T-helper 2 cell (primary cell): ENCODE data around the gene DCANP1.
A peak's percentile ranks its signal among the peaks of the same experiment; 100 is the strongest.

Experiments used
- DNase-seq, 5 experiments: peaks; one replicate each; pipeline versions ENCODE4 v3.0.0 to v3.0.0-alpha.2; 2012 to 2022

The DCANP1 gene

DNA sequence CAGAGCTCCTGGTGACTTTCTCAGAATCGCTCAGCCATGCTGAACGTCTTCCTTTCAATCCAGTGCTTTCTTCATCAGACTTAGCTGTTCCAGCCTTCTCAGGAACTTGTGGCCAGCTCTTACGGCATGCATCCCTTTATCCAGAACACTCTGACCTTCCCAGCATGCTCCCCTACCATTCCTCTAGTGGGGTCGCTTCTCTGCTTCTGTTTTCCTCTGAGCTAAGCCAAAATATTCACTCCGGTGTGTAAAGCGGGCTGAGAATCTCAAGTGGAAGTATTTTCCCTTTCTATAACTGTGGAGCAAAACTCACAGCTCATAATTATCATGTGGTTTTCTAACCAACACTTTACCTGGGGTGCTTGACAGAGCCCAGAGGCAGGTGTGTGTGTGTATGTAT, 6.2 kb downstream of the DCANP1 start:
- DNase-seq, result no peak

GRCh38 chr5:135439231-135440205, 7.6 kb downstream of the DCANP1 start:
- DNase-seq, result no peak

GRCh38 chr5:135438636-135439221, 8.4 kb downstream of the DCANP1 start:
- DNase-seq, result no peak

DNA sequence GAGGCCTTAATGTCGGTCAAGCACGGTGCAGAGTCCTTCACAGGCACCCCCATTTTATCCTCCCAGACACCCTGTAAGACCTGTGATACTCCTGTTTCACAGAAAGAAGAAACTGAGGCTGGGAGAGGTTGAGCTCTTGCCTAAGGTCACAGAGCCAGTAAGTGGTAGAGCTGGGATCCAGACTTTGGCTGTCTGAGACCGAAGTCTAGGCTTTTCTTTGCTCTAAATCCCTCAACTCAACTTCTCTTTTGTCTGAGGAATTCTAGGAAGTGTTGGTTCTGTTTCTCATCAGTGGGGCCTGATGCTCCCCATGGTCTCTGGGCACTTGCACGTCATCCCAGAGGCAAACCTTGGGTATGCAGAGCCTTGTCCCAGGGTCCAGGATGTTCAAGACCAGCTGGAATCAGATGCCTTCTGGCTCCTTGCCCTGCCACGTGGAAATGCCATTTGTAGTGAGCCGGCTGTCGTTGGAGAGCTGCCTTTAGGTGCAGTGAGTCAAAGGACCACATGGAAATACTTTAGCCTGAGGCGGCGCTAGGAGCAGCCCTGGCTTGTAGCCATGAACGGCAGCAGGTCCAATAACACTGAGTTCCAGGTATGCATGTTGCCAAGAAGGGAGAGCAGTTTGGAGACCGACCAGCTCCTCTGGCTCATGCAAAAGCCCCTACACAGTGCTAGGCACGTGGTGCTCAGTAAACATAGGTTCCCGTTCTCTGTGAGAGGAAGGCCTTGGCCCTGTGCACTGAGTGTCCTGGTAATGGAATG, 9.2 kb downstream of the DCANP1 start:
- DNase-seq, result no peak

DNA sequence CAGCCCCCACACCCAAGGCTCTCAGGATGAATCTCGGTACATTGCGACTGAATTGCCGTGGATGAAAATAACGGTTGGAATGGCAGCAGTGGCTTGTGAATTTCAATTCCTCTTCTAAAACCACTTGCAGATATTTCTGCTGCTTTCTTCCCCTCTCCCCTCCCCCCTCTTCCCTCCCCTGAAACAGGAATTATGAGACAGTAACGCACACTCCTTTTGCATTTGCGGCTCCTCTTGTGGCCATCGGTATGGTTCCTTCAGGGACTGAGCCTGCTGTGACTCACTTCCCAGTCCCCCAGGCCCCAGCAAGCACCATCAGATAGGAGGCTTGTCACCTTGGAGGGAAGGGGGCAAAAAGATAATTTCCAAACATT, 9.7 kb downstream of the DCANP1 start:
- no peak for DNase-seq

- no peak for DNase-seq
Measured at GRCh38 chr5:135436951-135437418, 10.2 kb downstream of the DCANP1 start.

DNA sequence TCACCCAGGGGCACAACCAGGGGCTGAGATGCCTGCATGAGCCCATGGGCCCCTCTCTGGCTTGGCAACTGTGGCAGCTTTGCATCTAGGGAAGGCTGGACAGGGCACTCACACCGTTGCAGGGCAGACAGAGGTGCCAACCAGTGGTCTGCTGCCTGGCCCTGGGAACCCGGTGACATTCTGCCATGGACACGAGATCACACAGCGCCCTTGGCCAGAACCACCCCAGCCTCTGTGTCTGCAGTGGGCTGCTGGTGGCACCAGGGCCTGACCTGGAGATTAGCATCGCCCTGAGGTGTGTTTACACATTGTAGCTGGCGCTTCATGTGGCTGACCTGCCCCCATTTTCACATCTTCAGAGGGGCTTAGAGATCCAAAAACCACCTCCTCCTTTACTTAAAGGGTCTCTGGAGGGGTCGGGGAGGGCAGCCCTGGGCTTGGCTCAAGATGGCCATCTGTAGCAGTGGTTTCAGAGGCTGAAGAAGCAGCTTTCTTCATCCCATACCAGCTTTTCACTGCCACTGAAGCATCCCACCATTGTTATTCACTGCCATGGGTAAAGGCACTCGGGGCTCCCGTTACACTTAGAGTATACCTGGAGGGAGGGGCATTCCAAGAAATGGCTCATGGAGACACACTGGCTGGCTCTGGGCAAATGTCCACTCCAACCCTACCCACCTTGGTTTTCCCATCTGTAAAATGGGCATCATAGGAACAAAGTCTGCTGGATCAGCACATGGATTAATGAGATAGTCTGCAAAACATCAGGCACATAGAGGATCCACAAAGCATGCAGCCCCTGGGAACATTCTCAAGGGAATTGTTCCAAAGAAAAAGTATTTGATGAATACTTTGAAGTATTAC, 11.4 kb downstream of the DCANP1 start:
- DNase-seq, result no peak

- no peak for DNase-seq
Measured at GRCh38 chr5:135434591-135435466, 12.3 kb downstream of the DCANP1 start.

DNA sequence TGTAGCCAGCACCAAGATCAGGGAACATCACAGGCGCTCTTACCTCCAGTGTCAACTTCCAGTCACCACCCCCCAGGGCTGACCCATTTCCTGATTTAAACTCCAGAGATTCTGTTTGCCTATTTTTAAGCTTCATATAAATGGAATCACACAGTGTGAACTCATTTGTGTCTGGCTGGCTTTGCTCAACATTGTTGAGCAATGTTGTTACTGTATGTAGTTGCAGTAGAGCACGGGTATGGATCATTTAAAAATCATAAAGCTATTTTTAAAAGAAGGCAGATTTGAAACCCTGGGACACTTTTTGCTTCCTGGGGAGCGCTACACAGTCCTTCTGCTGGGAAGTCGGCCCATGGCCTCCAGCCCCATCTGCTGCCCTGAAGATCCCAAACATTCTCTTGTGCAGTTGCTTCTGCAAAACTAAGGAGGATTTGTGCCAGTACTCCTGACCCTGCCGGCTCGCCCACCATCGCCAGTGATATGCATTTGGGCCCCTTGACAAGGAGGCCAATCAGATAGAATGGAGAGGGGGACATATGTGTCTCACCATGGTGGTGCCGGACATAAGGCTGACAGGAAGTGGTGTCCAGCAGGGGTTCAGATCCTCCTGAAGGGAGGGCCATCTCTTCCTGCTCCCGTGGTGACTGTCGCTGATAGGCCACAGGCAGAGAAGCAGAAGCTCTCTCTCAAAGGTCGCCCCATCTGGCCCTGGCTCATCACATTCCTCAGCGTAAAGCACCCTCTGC, 13.3 kb downstream of the DCANP1 start:
- DNase-seq, result no peak

- no peak for DNase-seq
Measured at GRCh38 chr5:135432113-135432512, 15.0 kb downstream of the DCANP1 start.

DNA sequence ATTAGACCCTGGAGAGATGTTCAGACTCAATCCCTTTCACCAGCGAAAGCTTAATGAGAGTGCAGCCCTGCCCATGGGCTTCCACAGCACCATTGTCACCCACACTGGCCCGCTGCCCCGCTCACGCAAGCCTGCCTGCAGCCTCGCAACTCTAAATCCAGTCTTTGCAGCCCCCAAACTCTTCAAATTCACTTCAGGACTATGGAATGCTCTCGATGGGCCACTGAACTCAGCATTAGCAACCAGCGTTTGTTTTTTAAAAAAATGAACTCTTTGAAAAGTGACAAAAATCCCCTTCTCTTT, 17.1 kb downstream of the DCANP1 start:
- DNase-seq, result no peak

DNA sequence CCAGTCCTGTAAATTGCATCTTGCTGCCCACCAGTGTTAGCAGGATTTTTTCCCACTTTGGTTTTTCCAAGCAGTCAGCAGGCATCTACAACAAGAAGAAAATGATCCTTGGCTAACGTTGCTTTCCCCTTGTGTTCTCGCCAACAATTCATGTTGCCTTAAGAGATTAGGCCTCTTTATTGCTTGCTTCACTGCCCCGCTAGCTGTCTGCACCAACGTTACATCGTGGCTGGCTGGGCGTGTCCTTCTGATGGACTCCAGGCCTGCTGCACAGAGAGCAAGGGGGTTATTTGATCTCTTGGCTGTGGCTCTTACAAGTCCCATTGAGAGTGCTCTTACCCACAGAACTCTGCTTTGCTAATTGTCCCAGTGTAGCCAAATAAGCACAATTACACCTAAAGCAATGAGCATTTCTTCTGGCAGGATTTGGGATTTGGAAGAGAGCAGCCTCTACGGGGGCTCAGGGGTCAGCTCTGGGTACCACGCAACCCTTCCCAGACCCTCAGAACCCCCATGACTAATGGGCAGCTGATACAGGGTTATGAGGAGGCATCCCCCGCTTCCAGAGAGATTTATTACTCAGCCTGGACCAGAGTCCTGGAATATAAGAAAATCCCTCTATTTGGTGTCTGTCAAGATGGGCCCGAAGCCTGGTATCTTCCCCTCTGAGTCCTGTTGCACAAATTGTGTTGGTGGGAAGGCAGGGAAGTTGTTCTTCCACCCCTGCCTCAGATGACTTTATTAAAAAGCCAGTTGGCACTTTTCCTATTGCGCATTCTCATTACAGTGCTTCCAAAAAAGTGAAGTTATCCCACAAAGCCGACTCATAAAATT, 17.6 kb downstream of the DCANP1 start:
- no peak for DNase-seq

GRCh38 chr5:135428586-135428985, 18.6 kb downstream of the DCANP1 start:
- DNase-seq, result no peak

DNA sequence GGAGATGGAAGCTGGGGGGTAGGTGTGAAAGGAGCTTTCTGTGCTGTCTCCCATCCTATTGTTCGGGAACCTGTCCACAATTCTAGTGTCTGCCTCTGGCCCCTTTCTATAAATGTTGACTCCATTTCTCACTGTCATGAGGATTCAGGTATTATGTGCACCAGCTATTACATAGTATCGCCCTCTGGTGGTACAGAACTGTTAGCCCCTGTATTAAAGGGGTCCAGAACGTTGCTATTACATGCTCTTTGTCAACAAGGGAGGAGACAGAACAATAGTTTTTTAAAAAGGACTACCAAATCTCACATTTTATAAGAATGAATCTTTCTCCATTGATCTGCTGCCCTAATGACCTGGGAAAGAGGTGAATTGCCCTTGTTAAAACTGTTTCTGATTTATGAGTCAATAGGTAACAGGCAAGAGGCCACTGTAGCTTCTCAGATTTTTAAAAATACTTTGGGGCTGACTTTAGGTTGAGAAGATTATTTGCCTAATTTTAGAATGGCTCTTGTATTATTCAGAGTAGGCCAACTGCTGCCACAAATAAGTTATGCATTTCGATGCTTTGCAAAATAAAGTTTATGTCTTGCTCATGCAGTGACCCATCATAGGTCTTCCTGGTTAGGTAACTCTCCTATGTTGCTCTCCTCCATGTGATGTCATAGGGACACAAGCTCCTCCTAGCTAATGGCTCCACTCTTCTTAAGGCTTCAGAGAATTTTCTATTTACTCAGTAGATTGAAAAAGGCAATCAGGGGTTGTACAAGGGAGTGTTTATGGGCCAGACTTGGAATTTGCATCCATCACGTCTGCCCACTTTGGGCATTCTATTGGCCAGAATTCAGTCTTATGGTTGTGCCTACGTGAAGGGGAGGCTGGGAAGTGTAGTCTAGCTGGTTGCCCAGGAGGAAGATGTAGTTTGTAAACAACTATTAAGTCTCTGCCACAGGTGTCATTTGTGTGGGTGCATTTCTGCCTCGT, 20.8 kb downstream of the DCANP1 start:
- DNase-seq, result peak in 1 of 5 experiments; percentile 64

GRCh38 chr5:135425641-135426040, 21.5 kb downstream of the DCANP1 start:
- DNase-seq, result no peak

DNA sequence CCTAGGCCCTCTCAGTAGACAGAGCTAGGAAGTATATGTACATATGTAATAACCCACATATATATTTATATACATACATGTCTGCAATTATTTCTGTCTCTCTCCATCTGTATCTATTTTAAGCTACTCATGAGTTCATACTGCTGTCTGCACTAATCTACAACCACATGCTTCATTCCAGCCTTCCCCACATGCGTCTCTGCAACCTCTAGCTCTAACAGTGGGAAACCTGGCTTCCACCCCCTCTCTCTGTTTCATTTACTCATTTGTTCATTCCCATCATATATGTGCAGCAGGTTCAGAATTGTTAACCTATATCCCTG, 23.3 kb downstream of the DCANP1 start:
- DNase-seq, result no peak

DNA sequence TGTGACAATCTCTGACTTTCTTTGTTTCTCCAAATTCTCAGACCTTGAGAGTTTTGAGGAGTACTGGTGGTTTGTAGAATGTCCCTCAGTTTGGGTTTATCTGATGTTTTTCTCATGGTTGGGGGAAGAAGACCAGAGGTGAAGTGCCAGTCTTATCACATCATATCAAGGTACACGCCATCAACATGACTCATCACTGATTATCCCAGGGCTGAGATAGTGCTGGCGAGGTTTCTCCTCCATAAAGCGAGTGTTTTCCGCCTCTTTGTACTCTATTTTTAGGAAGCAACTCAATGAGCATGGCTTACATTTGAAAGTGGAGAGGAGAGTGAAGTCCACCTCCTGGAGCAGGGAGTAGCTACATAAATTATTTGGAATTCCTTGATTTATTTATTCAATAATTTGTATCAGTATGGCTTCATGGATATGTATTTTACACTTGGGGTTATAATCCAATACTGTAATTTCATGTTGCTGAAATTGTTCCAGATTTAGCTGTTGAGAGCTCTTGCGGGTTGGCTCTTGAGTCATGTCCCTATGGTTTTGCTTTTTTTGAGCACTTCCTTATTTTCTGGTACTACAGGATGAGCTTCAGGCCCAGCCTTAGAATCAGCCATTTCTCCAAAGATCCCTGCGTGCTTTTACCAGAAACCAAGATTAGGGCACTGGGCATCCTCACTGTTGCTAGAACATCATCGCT, 23.9 kb downstream of the DCANP1 start:
- no peak for DNase-seq

DNA sequence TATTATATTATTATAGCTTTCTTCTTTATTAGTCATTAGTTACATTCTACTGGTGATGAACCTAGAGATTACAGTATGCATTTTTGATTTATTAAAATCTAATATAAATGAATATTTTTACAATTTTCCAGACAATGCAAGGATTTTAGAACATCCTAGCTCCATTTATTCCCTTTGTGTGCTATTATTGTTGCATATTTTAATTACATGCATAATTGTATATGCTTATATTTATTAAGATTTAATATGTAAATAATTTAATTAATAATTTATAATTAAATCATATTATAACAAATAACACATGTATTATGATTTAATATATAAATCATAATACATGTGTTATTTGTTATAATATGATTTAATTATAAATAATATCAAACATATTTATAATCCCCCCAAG, 24.7 kb downstream of the DCANP1 start:
- no peak for DNase-seq
